ENCODE data around the gene ZNF425.

- TF ChIP-seq PKNOX1 (IDR thresholded peaks at IDR 0.05) (no peak), FOXM1 (IDR thresholded peaks at IDR 0.05; ENCODE audit: borderline replicate concordance) (no peak)
Measured at GRCh38 chr7:149140831-149141230, 14.7 kb upstream of the ZNF425 start.

Data from HEK293T (cell line).